HEK293T (cell line): ENCODE measurements around the gene PARP12.

Experiments used
- BHLHE40 ChIP-seq: fragments of 450-650 bp; IDR thresholded peaks from 2 replicates; pipeline ENCODE4 v1.6.1; 2016; ENCODE audit warnings: mild to moderate bottlenecking, moderate library complexity, borderline replicate concordance
- CTBP1 ChIP-seq: fragments of 450-650 bp; IDR thresholded peaks from 2 replicates; pipeline ENCODE4 v1.6.1; 2016; ENCODE audit warnings: borderline replicate concordance
- FOXK2 ChIP-seq: fragments of 450-650 bp; IDR thresholded peaks from 2 replicates; pipeline ENCODE4 v1.6.1; 2016; ENCODE audit warnings: mild to moderate bottlenecking
- FOXM1 ChIP-seq: fragments of 450-650 bp; IDR thresholded peaks from 2 replicates; pipeline ENCODE4 v1.6.1; 2017; ENCODE audit warnings: mild to moderate bottlenecking, borderline replicate concordance
- L3MBTL2 ChIP-seq: fragments of 450-650 bp; conservative IDR thresholded peaks from 2 replicates; pipeline ENCODE4 v1.6.1; 2016; ENCODE audit warnings: mild to moderate bottlenecking
- LEF1 ChIP-seq: fragments of 450-650 bp; IDR thresholded peaks from 2 replicates; pipeline ENCODE4 v1.6.1; 2017; ENCODE audit warnings: mild to moderate bottlenecking, borderline replicate concordance
- NFRKB ChIP-seq: fragments of 450-650 bp; IDR thresholded peaks from 2 replicates; pipeline ENCODE4 v1.6.1; 2016; ENCODE audit warnings: mild to moderate bottlenecking, moderate library complexity
- SP1 ChIP-seq: fragments of 450-650 bp; IDR thresholded peaks from 2 replicates; pipeline ENCODE4 v1.6.1; 2017
- SUZ12 ChIP-seq: fragments of 450-650 bp; IDR thresholded peaks from 2 replicates; pipeline ENCODE4 v1.6.1; 2016; ENCODE audit warnings: mild to moderate bottlenecking
- TARDBP ChIP-seq: fragments of 450-650 bp; IDR thresholded peaks from 2 replicates; pipeline ENCODE4 v1.6.1; 2016

- TF ChIP-seq NFRKB (no peak), L3MBTL2 (no peak), SP1 (no peak), FOXM1 (no peak), LEF1 (no peak), SUZ12 (no peak), BHLHE40 (no peak), CTBP1 (no peak), FOXK2 (no peak), TARDBP (no peak)
These were observed 69.6 kb downstream of the PARP12 start for GRCh38 chr7:139993169-139993568.
